ENCODE data around the gene LIMK2.

LIMK2 gene

DNA sequence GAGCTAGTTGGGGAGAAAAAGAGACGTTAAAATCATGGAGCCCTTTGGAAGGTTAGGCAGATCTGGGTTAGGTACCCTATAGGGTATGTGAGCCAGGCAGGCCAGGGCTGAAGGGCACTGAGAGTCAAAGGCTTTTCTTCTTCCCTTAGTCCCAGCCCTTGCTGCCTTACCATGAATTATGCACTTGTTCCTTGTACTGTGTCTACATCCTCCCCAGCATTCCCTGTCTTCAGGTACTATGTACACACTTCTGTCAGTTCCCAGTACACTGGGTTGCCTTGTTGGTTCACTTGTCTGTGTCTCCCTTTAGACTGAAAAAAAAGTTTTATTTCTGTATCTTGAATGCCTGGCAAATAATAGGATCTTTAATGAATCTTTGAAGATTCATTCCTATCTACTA lies 35.2 kb upstream of the LIMK2 start:
- Histone ChIP-seq H4K20me1 (ENCODE audit: insufficient read depth, low read length) (peaks cover 10% of the 10 kb centered on the region), H3K4me3 (ENCODE audit: low read length) (no peak overlapping the region), H3K27ac (ENCODE audit: low read length) (no peak overlapping the region), H3K4me2 (ENCODE audit: low read length) (no peak overlapping the region), H3K9ac (ENCODE audit: low read length) (no peak overlapping the region), H3K79me2 (ENCODE audit: low read length) (peaks cover 18% of the 10 kb centered on the region), H3K9me3 (ENCODE audit: insufficient read depth, low read length) (no peaks in the 10 kb centered on the region), H2AFZ (ENCODE audit: low read depth, low read length) (no peak overlapping the region), H3K4me1 (ENCODE audit: low read length) (peaks cover 3% of the 10 kb centered on the region), H3K36me3 (replicated peaks; ENCODE audit: low read depth, low read length) (peaks cover 19% of the 10 kb centered on the region), H3K27me3 (ENCODE audit: low read depth, low read length) (no peaks in the 10 kb centered on the region)
- no peak for TF ChIP-seq EZH2phosphoT487 (IDR thresholded peaks at IDR 0.05; ENCODE audit: low read depth)
- TF ChIP-seq, protein P1, sequence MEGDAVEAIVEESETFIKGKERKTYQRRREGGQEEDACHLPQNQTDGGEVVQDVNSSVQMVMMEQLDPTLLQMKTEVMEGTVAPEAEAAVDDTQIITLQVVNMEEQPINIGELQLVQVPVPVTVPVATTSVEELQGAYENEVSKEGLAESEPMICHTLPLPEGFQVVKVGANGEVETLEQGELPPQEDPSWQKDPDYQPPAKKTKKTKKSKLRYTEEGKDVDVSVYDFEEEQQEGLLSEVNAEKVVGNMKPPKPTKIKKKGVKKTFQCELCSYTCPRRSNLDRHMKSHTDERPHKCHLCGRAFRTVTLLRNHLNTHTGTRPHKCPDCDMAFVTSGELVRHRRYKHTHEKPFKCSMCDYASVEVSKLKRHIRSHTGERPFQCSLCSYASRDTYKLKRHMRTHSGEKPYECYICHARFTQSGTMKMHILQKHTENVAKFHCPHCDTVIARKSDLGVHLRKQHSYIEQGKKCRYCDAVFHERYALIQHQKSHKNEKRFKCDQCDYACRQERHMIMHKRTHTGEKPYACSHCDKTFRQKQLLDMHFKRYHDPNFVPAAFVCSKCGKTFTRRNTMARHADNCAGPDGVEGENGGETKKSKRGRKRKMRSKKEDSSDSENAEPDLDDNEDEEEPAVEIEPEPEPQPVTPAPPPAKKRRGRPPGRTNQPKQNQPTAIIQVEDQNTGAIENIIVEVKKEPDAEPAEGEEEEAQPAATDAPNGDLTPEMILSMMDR (IDR thresholded peaks at IDR 0.05; ENCODE audit: low read depth, low read length) = no peak

DNA sequence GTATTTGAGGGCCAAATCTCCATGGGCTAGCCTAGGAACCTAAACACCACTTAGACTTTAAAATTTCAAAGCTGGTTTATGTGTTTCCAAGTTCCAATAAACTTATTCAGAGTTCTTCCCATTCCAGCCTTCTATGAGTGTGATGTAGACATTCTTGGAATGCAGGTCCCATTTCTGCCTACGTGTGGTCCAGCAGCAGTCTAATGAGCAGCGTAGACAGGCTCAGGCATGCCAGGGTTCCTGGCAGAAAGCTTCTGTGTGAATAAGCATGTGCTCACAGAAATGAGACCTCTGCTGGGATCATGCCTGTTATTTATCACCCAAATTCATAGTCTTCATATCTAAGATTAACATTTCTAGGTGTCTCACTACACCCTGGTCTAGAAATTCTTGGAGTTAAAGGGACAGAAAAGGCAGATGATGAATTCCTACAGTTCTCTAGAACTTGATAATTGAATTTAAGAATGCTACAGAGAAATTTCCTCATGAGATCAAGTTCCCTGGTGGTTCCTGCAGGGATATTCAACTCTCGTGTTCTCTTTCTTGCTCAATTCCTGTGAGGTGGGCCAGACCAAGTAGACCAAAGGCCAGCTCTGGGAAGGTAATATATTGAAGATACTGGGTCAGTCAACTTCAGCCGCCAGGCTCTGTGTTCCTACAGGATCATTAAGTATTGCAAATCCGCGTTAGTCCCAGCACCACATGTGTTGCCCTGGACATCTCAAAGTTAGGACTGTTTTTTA lies 34.5 kb upstream of the LIMK2 start:
- Histone ChIP-seq H3K4me1 (ENCODE audit: low read length) (no peaks in the 10 kb centered on the region), H3K4me2 (ENCODE audit: low read length) (no peak overlapping the region), H2AFZ (ENCODE audit: low read depth, low read length) (no peak overlapping the region), H3K36me3 (replicated peaks; ENCODE audit: low read depth, low read length) (peaks cover 22% of the 10 kb centered on the region), H3K27ac (ENCODE audit: low read length) (no peak overlapping the region), H3K9ac (ENCODE audit: low read length) (no peak overlapping the region), H3K4me3 (ENCODE audit: low read length) (no peak overlapping the region), H3K27me3 (ENCODE audit: low read depth, low read length) (no peaks in the 10 kb centered on the region), H4K20me1 (ENCODE audit: insufficient read depth, low read length) (peaks cover 10% of the 10 kb centered on the region), H3K9me3 (ENCODE audit: insufficient read depth, low read length) (no peaks in the 10 kb centered on the region), H3K79me2 (ENCODE audit: low read length) (peaks cover 17% of the 10 kb centered on the region)
- TF ChIP-seq, protein P1 (IDR thresholded peaks at IDR 0.05; ENCODE audit: low read depth, low read length) = no peak
- TF ChIP-seq EZH2phosphoT487 (IDR thresholded peaks at IDR 0.05; ENCODE audit: low read depth) = no peak

DNA sequence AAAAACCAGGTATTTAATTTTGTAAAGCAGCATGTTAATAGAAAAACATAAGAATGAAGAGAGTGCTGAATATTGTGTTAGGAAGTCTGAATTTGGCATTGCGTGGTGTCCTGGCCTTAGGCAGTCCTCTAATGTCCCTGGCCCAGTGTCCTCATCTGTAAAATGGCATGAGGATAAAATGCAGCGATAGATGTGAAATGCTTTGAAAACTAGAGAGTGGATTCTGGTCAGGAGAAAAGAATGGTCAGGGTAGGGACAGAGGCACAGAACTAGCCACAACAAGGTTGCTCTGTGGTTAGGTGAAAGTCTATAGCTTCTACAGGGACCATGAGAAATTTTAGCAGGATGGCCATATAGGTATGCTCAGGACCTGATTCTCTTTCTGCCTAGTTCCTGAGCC lies 33.2 kb upstream of the LIMK2 start:
- Histone ChIP-seq H3K4me3 (ENCODE audit: low read length) (no peak overlapping the region), H3K4me1 (ENCODE audit: low read length) (no peaks in the 10 kb centered on the region), H3K27me3 (ENCODE audit: low read depth, low read length) (no peaks in the 10 kb centered on the region), H3K9me3 (ENCODE audit: insufficient read depth, low read length) (no peaks in the 10 kb centered on the region), H3K27ac (ENCODE audit: low read length) (no peak overlapping the region), H3K79me2 (ENCODE audit: low read length) (peaks cover 11% of the 10 kb centered on the region), H4K20me1 (ENCODE audit: insufficient read depth, low read length) (peaks cover 10% of the 10 kb centered on the region), H3K36me3 (replicated peaks; ENCODE audit: low read depth, low read length) (peaks cover 19% of the 10 kb centered on the region), H3K4me2 (ENCODE audit: low read length) (no peak overlapping the region), H3K9ac (ENCODE audit: low read length) (no peak overlapping the region), H2AFZ (ENCODE audit: low read depth, low read length) (no peak overlapping the region)
- no peak for TF ChIP-seq EZH2phosphoT487 (IDR thresholded peaks at IDR 0.05; ENCODE audit: low read depth)
- TF ChIP-seq, protein P1 (IDR thresholded peaks at IDR 0.05; ENCODE audit: low read depth, low read length) = no peak

DNA sequence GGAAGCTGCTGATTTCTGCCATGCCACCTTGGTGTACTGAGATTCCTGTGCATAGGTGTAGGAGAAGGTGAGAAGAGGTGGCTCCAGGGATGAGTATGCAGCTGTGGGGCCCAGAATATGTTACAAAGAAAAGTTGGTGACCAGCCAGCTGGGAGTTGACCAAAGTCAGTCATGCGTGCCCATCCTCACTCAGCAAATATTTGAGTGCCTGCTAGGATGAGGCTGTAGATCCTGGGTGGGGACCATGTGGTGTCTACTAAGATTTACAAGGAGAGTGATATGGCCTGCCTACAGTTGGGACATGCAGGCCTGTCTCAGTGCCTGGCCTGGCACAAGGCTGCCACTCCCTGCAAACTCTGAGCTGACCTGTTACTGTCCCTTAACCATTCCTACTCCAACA lies 32.8 kb upstream of the LIMK2 start:
- Histone ChIP-seq H4K20me1 (ENCODE audit: insufficient read depth, low read length) (peaks cover 10% of the 10 kb centered on the region), H3K9me3 (ENCODE audit: insufficient read depth, low read length) (no peaks in the 10 kb centered on the region), H3K4me2 (ENCODE audit: low read length) (no peak overlapping the region), H3K36me3 (replicated peaks; ENCODE audit: low read depth, low read length) (peaks cover 19% of the 10 kb centered on the region), H2AFZ (ENCODE audit: low read depth, low read length) (no peak overlapping the region), H3K4me1 (ENCODE audit: low read length) (no peaks in the 10 kb centered on the region), H3K9ac (ENCODE audit: low read length) (no peak overlapping the region), H3K27me3 (ENCODE audit: low read depth, low read length) (no peaks in the 10 kb centered on the region), H3K27ac (ENCODE audit: low read length) (no peak overlapping the region), H3K79me2 (ENCODE audit: low read length) (peaks cover 8% of the 10 kb centered on the region), H3K4me3 (ENCODE audit: low read length) (no peak overlapping the region)
- TF ChIP-seq, protein P1 (IDR thresholded peaks at IDR 0.05; ENCODE audit: low read depth, low read length) = no peak
- TF ChIP-seq EZH2phosphoT487 (IDR thresholded peaks at IDR 0.05; ENCODE audit: low read depth) = no peak
